Prostate gland (tissue), 2 donors: ENCODE measurements around the gene CRACR2A.

Experiments used
- POLR2A ChIP-seq: fragments of 450-650 bp; IDR thresholded peaks from one replicate; pipeline ENCODE4 v1.6.1; 2016; ENCODE audit warnings: antibody characterized with exemption, mild to moderate bottlenecking
- TF ChIP-seq, protein P1 (sequence below), 4 experiments: fragments of 200-600 bp in 2 of 4; fragments of 450-650 bp in 2 of 4; sonication (generic) in 2 of 4; IDR thresholded peaks; 1 replicate in 3 of 4; 2 replicates in 1 of 4; pipeline ENCODE4 v1.5.1; 2016 to 2019; ENCODE audit warnings: antibody characterized with exemption in 4 of 4, mild to moderate bottlenecking in 2 of 4, moderate library complexity in 2 of 4

DNA sequence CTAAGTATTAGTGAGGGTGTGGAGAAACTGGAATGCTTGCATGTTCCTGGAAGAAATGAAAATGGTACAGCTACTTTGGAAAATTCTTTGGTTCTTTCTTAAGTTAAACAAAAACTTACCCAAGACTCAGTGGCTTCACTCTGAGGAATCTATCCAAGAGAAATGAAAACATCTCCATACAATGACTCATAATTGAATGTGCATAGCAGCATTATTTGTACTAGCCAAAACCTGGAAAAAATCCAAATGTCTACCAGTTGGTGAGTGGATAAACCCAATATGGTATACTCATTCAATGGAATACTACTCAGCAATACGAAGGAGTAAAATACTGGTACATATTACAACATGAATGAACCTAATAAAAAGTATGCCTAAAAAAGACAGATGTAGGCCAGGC is 18.0 kb upstream of the CRACR2A start:
- TF ChIP-seq POLR2A: no peak
- TF ChIP-seq, protein P1, sequence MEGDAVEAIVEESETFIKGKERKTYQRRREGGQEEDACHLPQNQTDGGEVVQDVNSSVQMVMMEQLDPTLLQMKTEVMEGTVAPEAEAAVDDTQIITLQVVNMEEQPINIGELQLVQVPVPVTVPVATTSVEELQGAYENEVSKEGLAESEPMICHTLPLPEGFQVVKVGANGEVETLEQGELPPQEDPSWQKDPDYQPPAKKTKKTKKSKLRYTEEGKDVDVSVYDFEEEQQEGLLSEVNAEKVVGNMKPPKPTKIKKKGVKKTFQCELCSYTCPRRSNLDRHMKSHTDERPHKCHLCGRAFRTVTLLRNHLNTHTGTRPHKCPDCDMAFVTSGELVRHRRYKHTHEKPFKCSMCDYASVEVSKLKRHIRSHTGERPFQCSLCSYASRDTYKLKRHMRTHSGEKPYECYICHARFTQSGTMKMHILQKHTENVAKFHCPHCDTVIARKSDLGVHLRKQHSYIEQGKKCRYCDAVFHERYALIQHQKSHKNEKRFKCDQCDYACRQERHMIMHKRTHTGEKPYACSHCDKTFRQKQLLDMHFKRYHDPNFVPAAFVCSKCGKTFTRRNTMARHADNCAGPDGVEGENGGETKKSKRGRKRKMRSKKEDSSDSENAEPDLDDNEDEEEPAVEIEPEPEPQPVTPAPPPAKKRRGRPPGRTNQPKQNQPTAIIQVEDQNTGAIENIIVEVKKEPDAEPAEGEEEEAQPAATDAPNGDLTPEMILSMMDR (IDR thresholded peaks at IDR 0.05): no peak
